Breast epithelium (tissue), 4 donors: ENCODE measurements around the gene PSD2. TPM values are rescaled to one million over a fixed set of nuclear protein-coding genes. Genes with fewer than 3 reads are reported as not detected.

Source experiments
- DNase-seq, 2 donors: peaks; one replicate each; pipeline ENCODE4 v3.0.0-alpha.2; 2019; ENCODE audit warnings: low spot score in 2 of 2
- H3K27ac ChIP-seq, 2 donors: fragments of 200-600 bp; sonication (generic) in 1 of 2; one replicate each; pipeline ENCODE4 v1.5.1; 2016 to 2019; ENCODE audit warnings: mild to moderate bottlenecking in 1 of 2
- H3K27me3 ChIP-seq, 2 donors: fragments of 200-600 bp; sonication (generic) in 1 of 2; one replicate each; pipeline versions ENCODE4 v1.5.1 to v1.6.0; 2017 to 2019; ENCODE audit warnings: control low read depth in 1 of 2, mild to moderate bottlenecking in 1 of 2
- H3K36me3 ChIP-seq: fragments of 200-600 bp; one replicate; pipeline ENCODE4 v1.5.1; 2019
- H3K4me1 ChIP-seq, 2 donors: fragments of 200-600 bp; sonication (generic); one replicate each; pipeline ENCODE4 v1.5.1; 2016 to 2019; ENCODE audit warnings: control low read depth in 1 of 2
- H3K4me3 ChIP-seq, 3 donors: fragments of 200-600 bp; sonication (generic); 1 replicate in 2 of 3; 2 replicates in 1 of 3; pipeline ENCODE4 v1.5.1; 2016 to 2019; ENCODE audit warnings: mild to moderate bottlenecking in 3 of 3, moderate library complexity in 2 of 3
- H3K9me3 ChIP-seq, 2 donors: fragments of 200-600 bp; sonication (generic) in 1 of 2; one replicate each; pipeline ENCODE4 v1.5.1; 2016 to 2019; ENCODE audit warnings: control low read depth in 1 of 2
- CTCF ChIP-seq, 3 donors: fragments of 450-650 bp; IDR thresholded peaks; one replicate each; pipeline ENCODE4 v1.5.1; 2016 to 2017; ENCODE audit warnings: antibody characterized with exemption in 3 of 3, mild to moderate bottlenecking in 3 of 3, moderate library complexity in 3 of 3
- POLR2A ChIP-seq: fragments of 450-650 bp; IDR thresholded peaks from one replicate; pipeline ENCODE4 v1.6.1; 2016; ENCODE audit warnings: antibody characterized with exemption, mild to moderate bottlenecking, moderate library complexity
- POLR2AphosphoS5 ChIP-seq, 3 donors: sonication (generic); formaldehyde crosslinking; IDR thresholded peaks; one replicate each; pipeline ENCODE4 v1.6.1; 2017; ENCODE audit warnings: antibody characterized with exemption in 3 of 3
- intact Hi-C: fragments of 100-400 bp; cut with DNase I; formaldehyde crosslinking; loops from one replicate; pipeline ENCODE4 v1.15.1; 2023; ENCODE audit warnings: low total_unique reads
- total RNA-seq, 3 donors: library from RNA; depleted of rRNA; stranded (reverse); fragments of >200 nt; gene quantifications; one replicate each; pipeline ENCODE4 v1.1.0, GENCODE V29; 2016

The PSD2 gene
- total RNA-seq, 3 donors from 2014 or later = 0.66 to 1.8 TPM; not detected in 1

- DNase-seq = no peak
- Histone ChIP-seq H3K27me3 (no peaks in the 10 kb centered on the region), H3K36me3 (no peaks in the 10 kb centered on the region), H3K4me1 (peaks cover 6 to 8% of the 10 kb centered on the region in 2 donors), H3K27ac (no peak overlapping the region), H3K9me3 (no peaks in the 10 kb centered on the region), H3K4me3 (no peak overlapping the region)
- TF ChIP-seq POLR2AphosphoS5 (IDR thresholded peaks at IDR 0.05) = no peak
- no peak for TF ChIP-seq CTCF (IDR thresholded peaks at IDR 0.05)
- TF ChIP-seq POLR2A = no peak
- intact Hi-C loops = no loop called here
Measured at GRCh38 chr5:139872052-139872766, 76.6 kb downstream of the PSD2 start.

GRCh38 chr5:139872851-139873794 lies 77.5 kb downstream of the PSD2 start:
- no peaks in the 10 kb centered on the region for H3K9me3 ChIP-seq
- intact Hi-C loops = no loop called here
- no peaks in the 10 kb centered on the region for H3K27me3 ChIP-seq
- DNase-seq = no peak
- no peak for TF ChIP-seq CTCF (IDR thresholded peaks at IDR 0.05)
- TF ChIP-seq POLR2AphosphoS5 (IDR thresholded peaks at IDR 0.05) = no peak
- no peak for TF ChIP-seq POLR2A
- no peak overlapping the region for H3K27ac ChIP-seq
- no peak overlapping the region for H3K4me3 ChIP-seq
- no peaks in the 10 kb centered on the region for H3K36me3 ChIP-seq
- H3K4me1 ChIP-seq = peaks cover 6 to 8% of the 10 kb centered on the region in 2 donors

GRCh38 chr5:139875957-139876356 lies 80.3 kb downstream of the PSD2 start:
- no peaks in the 10 kb centered on the region for H3K27me3 ChIP-seq
- no peaks in the 10 kb centered on the region for H3K4me1 ChIP-seq
- no peaks in the 10 kb centered on the region for H3K9me3 ChIP-seq
- no peak overlapping the region for H3K27ac ChIP-seq
- no peak for TF ChIP-seq POLR2AphosphoS5 (IDR thresholded peaks at IDR 0.05)
- no peak for TF ChIP-seq CTCF (IDR thresholded peaks at IDR 0.05)
- no peak for TF ChIP-seq POLR2A
- H3K36me3 ChIP-seq = no peaks in the 10 kb centered on the region
- no peak for DNase-seq
- H3K4me3 ChIP-seq = no peak overlapping the region
- intact Hi-C loops = no loop called here

GRCh38 chr5:139877129-139877597 lies 81.6 kb downstream of the PSD2 start:
- H3K4me3 ChIP-seq = no peak overlapping the region
- no peaks in the 10 kb centered on the region for H3K4me1 ChIP-seq
- H3K36me3 ChIP-seq = no peaks in the 10 kb centered on the region
- H3K9me3 ChIP-seq = no peaks in the 10 kb centered on the region
- TF ChIP-seq POLR2AphosphoS5 (IDR thresholded peaks at IDR 0.05) (no peak), CTCF (IDR thresholded peaks at IDR 0.05) (no peak), POLR2A (no peak)
- no peak for DNase-seq
- no peaks in the 10 kb centered on the region for H3K27me3 ChIP-seq
- H3K27ac ChIP-seq = no peak overlapping the region
- intact Hi-C loops = no loop called here

GRCh38 chr5:139878093-139878492 lies 82.5 kb downstream of the PSD2 start:
- no peak for TF ChIP-seq POLR2AphosphoS5 (IDR thresholded peaks at IDR 0.05)
- no peak for TF ChIP-seq CTCF (IDR thresholded peaks at IDR 0.05)
- TF ChIP-seq POLR2A = no peak
- Histone ChIP-seq H3K9me3 (no peaks in the 10 kb centered on the region), H3K4me3 (no peak overlapping the region), H3K27me3 (no peaks in the 10 kb centered on the region), H3K4me1 (no peaks in the 10 kb centered on the region), H3K36me3 (no peaks in the 10 kb centered on the region), H3K27ac (no peak overlapping the region)
- DNase-seq = no peak
- intact Hi-C loops = no loop called here
